CD4-positive, alpha-beta T cell (primary cell): ENCODE data around the gene CDH6. TPM values are rescaled to one million over a fixed set of nuclear protein-coding genes. Genes with fewer than 3 reads are reported as not detected.

Experiments used
- ATAC-seq: fragments of 200-7000 bp; cut with Tn5 transposase; one replicate; pipeline ENCODE4 v1.10.0; 2022; ENCODE audit warnings: mild to moderate bottlenecking; ENCODE audit not compliant: poor library complexity
- CTCF ChIA-PET: fragments of 350-600 bp; sonication (Branson Sonifier 250); formaldehyde crosslinking; loops from one replicate; lab custom pipeline; 2021; ENCODE audit warnings: antibody characterized with exemption, inconsistent platforms; lab: Charles Lee
- POLR2A ChIA-PET: fragments of 350-600 bp; sonication (Branson Sonifier 250); formaldehyde crosslinking; loops from one replicate; lab custom pipeline; 2021; ENCODE audit warnings: antibody characterized with exemption, inconsistent platforms; lab: Charles Lee
- DNase-seq, 14 experiments: peaks; one replicate each; pipeline ENCODE4 v3.0.0-alpha.2; 2013 to 2020; ENCODE audit warnings: mixed read lengths in 2 of 14
- H3K27ac ChIP-seq, 2 donors: one replicate each; pipeline versions ENCODE4 v1.5.1 to v1.7.0; 2013; ENCODE audit warnings: low read length in 2 of 2, low read depth in 1 of 2, mild to moderate bottlenecking in 1 of 2
- H3K27me3 ChIP-seq, 2 experiments: 1 replicate in 1 of 2; 2 replicates in 1 of 2; pipeline versions ENCODE4 v1.6.1 to v1.7.0; 2013; ENCODE audit warnings: low read length in 2 of 2, control low read depth in 1 of 2, mild to moderate bottlenecking in 1 of 2, moderate library complexity in 1 of 2; ENCODE audit not compliant: insufficient read depth in 2 of 2, control insufficient read depth in 1 of 2
- H3K36me3 ChIP-seq: one replicate; pipeline ENCODE4 v1.6.1; 2013; ENCODE audit warnings: low read length, control low read depth; ENCODE audit not compliant: insufficient read depth
- H3K4me1 ChIP-seq: one replicate; pipeline ENCODE4 v1.6.1; 2013; ENCODE audit warnings: low read length, control low read depth; ENCODE audit not compliant: insufficient read depth
- H3K4me3 ChIP-seq: one replicate; pipeline ENCODE4 v1.5.1; 2013; ENCODE audit warnings: mild to moderate bottlenecking, low read length, moderate library complexity
- H3K9me3 ChIP-seq, 2 experiments: 1 replicate in 1 of 2; 2 replicates in 1 of 2; pipeline versions ENCODE4 v1.6.1 to v1.7.0; 2013; ENCODE audit warnings: low read length in 2 of 2, mild to moderate bottlenecking in 2 of 2, control low read depth in 1 of 2, moderate library complexity in 1 of 2; ENCODE audit not compliant: control insufficient read depth in 1 of 2, insufficient read depth in 1 of 2
- H3K27ac Mint-ChIP-seq: one replicate; pipeline ENCODE4 v1.8.0; 2020; ENCODE audit warnings: mixed read lengths
- H3K27me3 Mint-ChIP-seq: one replicate; pipeline ENCODE4 v1.8.0; 2021; ENCODE audit warnings: mixed read lengths
- H3K36me3 Mint-ChIP-seq: one replicate; pipeline ENCODE4 v1.8.0; 2021; ENCODE audit warnings: low read depth, mixed read lengths
- H3K4me1 Mint-ChIP-seq: one replicate; pipeline ENCODE4 v1.8.0; 2021; ENCODE audit warnings: low read depth, mixed read lengths
- H3K4me3 Mint-ChIP-seq: one replicate; pipeline ENCODE4 v1.8.0; 2020; ENCODE audit warnings: mild to moderate bottlenecking, mixed read lengths
- H3K9me3 Mint-ChIP-seq: one replicate; pipeline ENCODE4 v1.8.0; 2020; ENCODE audit warnings: mixed read lengths
- intact Hi-C, 2 experiments: fragments of 100-400 bp; cut with DNase I in 1 of 2; cut with micrococcal nuclease in 1 of 2; formaldehyde crosslinking; loops; one replicate each; pipeline versions ENCODE4 v1.15.1 to v1.9.0; 2023 to 2025; cut with DNase I, micrococcal nuclease
- total RNA-seq, 174 experiments: library from RNA in 2 of 174; stranded (reverse) in 2 of 174; gene quantifications; one replicate each; pipeline ENCODE4 v1.2.3 and lab custom pipeline; 2021 to 2026
- TF ChIP-seq, protein P1 (sequence below): fragments of 200-600 bp; IDR thresholded peaks from one replicate; pipeline ENCODE4 v1.8.0; 2022; ENCODE audit warnings: antibody characterized with exemption, mild to moderate bottlenecking

The CDH6 gene
- total RNA-seq, 2 experiments from 2014 or later: not detected

- Histone ChIP-seq H3K4me1 (no peaks in the 10 kb centered on the region), H3K9me3 (no peaks in the 10 kb centered on the region), H3K36me3 (no peaks in the 10 kb centered on the region), H3K27ac (no peak overlapping the region), H3K4me3 (no peak overlapping the region), H3K27me3 (no peaks in the 10 kb centered on the region)
- Mint-ChIP-seq H3K4me3 (no peak overlapping the region), H3K27ac (no peak overlapping the region), H3K4me1 (no peaks in the 10 kb centered on the region), H3K36me3 (no peaks in the 10 kb centered on the region), H3K27me3 (peaks cover 6% of the 10 kb centered on the region), H3K9me3 (no peaks in the 10 kb centered on the region)
- CTCF ChIA-PET: no interaction called here
- POLR2A ChIA-PET: no interaction called here
- TF ChIP-seq, protein P1, sequence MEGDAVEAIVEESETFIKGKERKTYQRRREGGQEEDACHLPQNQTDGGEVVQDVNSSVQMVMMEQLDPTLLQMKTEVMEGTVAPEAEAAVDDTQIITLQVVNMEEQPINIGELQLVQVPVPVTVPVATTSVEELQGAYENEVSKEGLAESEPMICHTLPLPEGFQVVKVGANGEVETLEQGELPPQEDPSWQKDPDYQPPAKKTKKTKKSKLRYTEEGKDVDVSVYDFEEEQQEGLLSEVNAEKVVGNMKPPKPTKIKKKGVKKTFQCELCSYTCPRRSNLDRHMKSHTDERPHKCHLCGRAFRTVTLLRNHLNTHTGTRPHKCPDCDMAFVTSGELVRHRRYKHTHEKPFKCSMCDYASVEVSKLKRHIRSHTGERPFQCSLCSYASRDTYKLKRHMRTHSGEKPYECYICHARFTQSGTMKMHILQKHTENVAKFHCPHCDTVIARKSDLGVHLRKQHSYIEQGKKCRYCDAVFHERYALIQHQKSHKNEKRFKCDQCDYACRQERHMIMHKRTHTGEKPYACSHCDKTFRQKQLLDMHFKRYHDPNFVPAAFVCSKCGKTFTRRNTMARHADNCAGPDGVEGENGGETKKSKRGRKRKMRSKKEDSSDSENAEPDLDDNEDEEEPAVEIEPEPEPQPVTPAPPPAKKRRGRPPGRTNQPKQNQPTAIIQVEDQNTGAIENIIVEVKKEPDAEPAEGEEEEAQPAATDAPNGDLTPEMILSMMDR: no peak
- DNase-seq (no peak), ATAC-seq (no peak)
- intact Hi-C loops: no loop called here
Measured at GRCh38 chr5:31273161-31273560, 79.7 kb downstream of the CDH6 start.

GRCh38 chr5:31273631-31274378 is 80.3 kb downstream of the CDH6 start:
- DNase-seq: no peak
- Histone ChIP-seq H3K4me1 (no peaks in the 10 kb centered on the region), H3K36me3 (no peaks in the 10 kb centered on the region), H3K9me3 (no peaks in the 10 kb centered on the region), H3K27ac (no peak overlapping the region), H3K27me3 (no peaks in the 10 kb centered on the region), H3K4me3 (no peak overlapping the region)
- H3K36me3 Mint-ChIP-seq: no peaks in the 10 kb centered on the region
- TF ChIP-seq, protein P1: no peak
- no peak overlapping the region for H3K27ac Mint-ChIP-seq
- no peak for ATAC-seq
- ChIA-PET CTCF (no interaction called here), POLR2A (no interaction called here)
- intact Hi-C loops: no loop called here
- H3K27me3 Mint-ChIP-seq: peaks cover 6% of the 10 kb centered on the region
- no peaks in the 10 kb centered on the region for H3K9me3 Mint-ChIP-seq
- H3K4me3 Mint-ChIP-seq: no peak overlapping the region
- no peaks in the 10 kb centered on the region for H3K4me1 Mint-ChIP-seq

DNA sequence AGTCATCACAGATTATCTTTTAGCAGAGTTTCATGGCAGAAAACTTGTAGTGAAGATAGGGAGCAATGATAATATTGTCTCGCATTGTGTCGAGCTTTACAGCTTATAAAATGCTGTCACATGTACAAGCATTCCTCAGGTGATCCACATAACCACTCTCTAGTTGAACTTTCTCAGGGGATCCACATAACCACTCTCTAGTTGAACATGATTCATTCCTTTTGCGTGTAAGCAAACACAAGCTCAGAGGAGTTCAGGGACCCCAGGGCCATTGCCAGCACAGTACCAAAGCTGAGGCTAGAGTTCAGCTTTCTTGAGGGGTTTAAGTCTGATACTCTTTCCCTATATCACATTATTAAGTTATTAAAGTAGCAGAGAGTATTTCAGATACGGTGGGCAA is 86.7 kb downstream of the CDH6 start:
- H3K9me3 ChIP-seq: no peaks in the 10 kb centered on the region
- intact Hi-C loops: no loop called here
- H3K4me3 ChIP-seq: no peak overlapping the region
- Mint-ChIP-seq H3K9me3 (no peaks in the 10 kb centered on the region), H3K27me3 (no peaks in the 10 kb centered on the region), H3K4me3 (no peak overlapping the region), H3K4me1 (no peaks in the 10 kb centered on the region), H3K36me3 (no peaks in the 10 kb centered on the region), H3K27ac (no peak overlapping the region)
- POLR2A ChIA-PET: no interaction called here
- DNase-seq: no peak
- no peaks in the 10 kb centered on the region for H3K4me1 ChIP-seq
- CTCF ChIA-PET: no interaction called here
- no peak for ATAC-seq
- TF ChIP-seq, protein P1: no peak
- H3K27me3 ChIP-seq: no peaks in the 10 kb centered on the region
- H3K27ac ChIP-seq: no peak overlapping the region
- H3K36me3 ChIP-seq: no peaks in the 10 kb centered on the region
